Stomach (tissue), 9 donors: ENCODE results near the gene LNPEP. TPM values are rescaled to one million over a fixed set of nuclear protein-coding genes. Genes with fewer than 3 reads are reported as not detected.
A peak's percentile ranks its signal among the peaks of the same experiment; 100 is the strongest.

Experiments used
- DNase-seq, 2 donors: peaks; one replicate each; pipeline versions ENCODE4 v3.0.0 to v3.0.0-alpha.2; 2013 to 2019
- H3K27ac ChIP-seq, 5 donors: fragments of 200-600 bp in 4 of 5; sonication (generic) in 4 of 5; one replicate each; pipeline ENCODE4 v1.5.1; 2013 to 2019; ENCODE audit warnings: mild to moderate bottlenecking in 1 of 5, moderate library complexity in 1 of 5
- H3K27me3 ChIP-seq, 3 donors: fragments of 200-600 bp; sonication (generic); one replicate each; pipeline ENCODE4 v1.5.1; 2017 to 2019; ENCODE audit warnings: mixed run types in 1 of 3
- H3K36me3 ChIP-seq, 4 donors: fragments of 200-600 bp; sonication (generic); 1 replicate in 3 of 4; 2 replicates in 1 of 4; pipeline ENCODE4 v1.5.1; 2016 to 2019
- H3K4me1 ChIP-seq, 4 donors: fragments of 200-600 bp; sonication (generic); one replicate each; pipeline ENCODE4 v1.5.1; 2016 to 2019
- H3K4me3 ChIP-seq, 4 donors: fragments of 200-600 bp; sonication (generic) in 3 of 4; one replicate each; pipeline ENCODE4 v1.5.1; 2016 to 2019; ENCODE audit warnings: mild to moderate bottlenecking in 1 of 4
- H3K9me3 ChIP-seq, 4 donors: fragments of 200-600 bp; sonication (generic); one replicate each; pipeline ENCODE4 v1.5.1; 2016 to 2019
- EP300 ChIP-seq: sonication (generic); formaldehyde crosslinking; IDR thresholded peaks from one replicate; pipeline ENCODE4 v1.6.1; 2017; ENCODE audit warnings: antibody characterized with exemption
- POLR2A ChIP-seq, 4 donors: fragments of 450-650 bp; IDR thresholded peaks; one replicate each; pipeline ENCODE4 v1.6.1; 2016; ENCODE audit warnings: antibody characterized with exemption in 4 of 4, control low read depth in 2 of 4, mild to moderate bottlenecking in 1 of 4, moderate library complexity in 1 of 4
- POLR2AphosphoS5 ChIP-seq, 3 donors: sonication (generic); formaldehyde crosslinking; IDR thresholded peaks; one replicate each; pipeline ENCODE4 v1.6.1; 2016; ENCODE audit warnings: antibody characterized with exemption in 3 of 3
- WGBS, 5 donors: extraction: QIAGEN DNeasy Blood & Tissue Kit in 3 of 5; methylation state at CpG; one replicate each; pipeline versions ENCODE4 v1.1.5 to v1.1.7; 2013 to 2018; 5-methylcytosine and 5-hydroxymethylcytosine counted together
- intact Hi-C: fragments of 100-400 bp; cut with DNase I; formaldehyde crosslinking; loops from one replicate; pipeline ENCODE4 v1.15.1; 2023; ENCODE audit warnings: low total_unique reads
- polyA plus RNA-seq, 3 donors: library from polyadenylated mRNA; stranded (reverse); fragments of 200-250 nt; gene quantifications; one replicate each; pipeline ENCODE4 v1.2.3, GENCODE V29; 2013
- total RNA-seq, 5 donors: library from RNA; depleted of rRNA; stranded (reverse); fragments of >200 nt; gene quantifications; one replicate each; pipeline versions ENCODE4 v1.1.0 to v1.2.3, GENCODE V29; 2014 to 2016
- TF ChIP-seq, protein P1 (sequence below), 7 experiments: fragments of 450-650 bp in 4 of 7; fragments of 200-600 bp in 3 of 7; sonication (generic) in 3 of 7; IDR thresholded peaks; one replicate each; pipeline ENCODE4 v1.5.1; 2016 to 2019; ENCODE audit warnings: antibody characterized with exemption in 7 of 7, control low read depth in 2 of 7, mild to moderate bottlenecking in 1 of 7
- donor health status: healthy with polysubstance abuse.
- donor health status: Bipolar disorder and iron deficiency.
- donor health status: healthy.

The LNPEP gene
- total and polyA plus RNA-seq, 8 donors, result 2.0 to 160 (median 28.9) TPM

DNA sequence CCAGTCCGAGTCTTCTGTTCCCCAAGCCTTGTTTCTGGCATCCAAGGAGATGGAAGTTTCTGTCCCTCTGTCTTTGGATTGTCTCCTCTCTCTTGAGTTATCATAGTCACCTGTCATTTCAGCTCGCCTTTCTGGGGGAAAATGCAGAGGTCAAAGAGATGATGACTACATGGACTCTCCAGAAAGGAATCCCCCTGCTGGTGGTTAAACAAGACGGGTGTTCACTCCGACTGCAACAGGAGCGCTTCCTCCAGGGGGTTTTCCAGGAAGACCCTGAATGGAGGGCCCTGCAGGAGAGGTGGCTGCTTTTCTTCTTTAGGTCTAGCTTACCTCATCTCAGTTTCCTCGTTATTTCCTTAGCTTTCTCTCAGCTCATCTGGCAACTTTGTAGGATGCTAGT, 34.5 kb upstream of the LNPEP start:
- Histone ChIP-seq H3K9me3 (no peaks in the 10 kb centered on the region), H3K4me3 (no peak overlapping the region), H3K27ac (no peak overlapping the region), H3K4me1 (no peaks in the 10 kb centered on the region), H3K36me3 (peaks cover 0 to 87% (median 62%) of the 10 kb centered on the region in 4 donors), H3K27me3 (no peaks in the 10 kb centered on the region)
- no peak for DNase-seq
- TF ChIP-seq POLR2A (IDR thresholded peaks at IDR 0.05) (no peak), POLR2AphosphoS5 (IDR thresholded peaks at IDR 0.05) (no peak), EP300 (no peak)
- TF ChIP-seq, protein P1, sequence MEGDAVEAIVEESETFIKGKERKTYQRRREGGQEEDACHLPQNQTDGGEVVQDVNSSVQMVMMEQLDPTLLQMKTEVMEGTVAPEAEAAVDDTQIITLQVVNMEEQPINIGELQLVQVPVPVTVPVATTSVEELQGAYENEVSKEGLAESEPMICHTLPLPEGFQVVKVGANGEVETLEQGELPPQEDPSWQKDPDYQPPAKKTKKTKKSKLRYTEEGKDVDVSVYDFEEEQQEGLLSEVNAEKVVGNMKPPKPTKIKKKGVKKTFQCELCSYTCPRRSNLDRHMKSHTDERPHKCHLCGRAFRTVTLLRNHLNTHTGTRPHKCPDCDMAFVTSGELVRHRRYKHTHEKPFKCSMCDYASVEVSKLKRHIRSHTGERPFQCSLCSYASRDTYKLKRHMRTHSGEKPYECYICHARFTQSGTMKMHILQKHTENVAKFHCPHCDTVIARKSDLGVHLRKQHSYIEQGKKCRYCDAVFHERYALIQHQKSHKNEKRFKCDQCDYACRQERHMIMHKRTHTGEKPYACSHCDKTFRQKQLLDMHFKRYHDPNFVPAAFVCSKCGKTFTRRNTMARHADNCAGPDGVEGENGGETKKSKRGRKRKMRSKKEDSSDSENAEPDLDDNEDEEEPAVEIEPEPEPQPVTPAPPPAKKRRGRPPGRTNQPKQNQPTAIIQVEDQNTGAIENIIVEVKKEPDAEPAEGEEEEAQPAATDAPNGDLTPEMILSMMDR (IDR thresholded peaks at IDR 0.05), result no peak
- WGBS, 5 donors, result 89 to 96% (median 90%) methylated on average over 6 of the region's 6 CpGs
- intact Hi-C loops, result no loop called here

DNA sequence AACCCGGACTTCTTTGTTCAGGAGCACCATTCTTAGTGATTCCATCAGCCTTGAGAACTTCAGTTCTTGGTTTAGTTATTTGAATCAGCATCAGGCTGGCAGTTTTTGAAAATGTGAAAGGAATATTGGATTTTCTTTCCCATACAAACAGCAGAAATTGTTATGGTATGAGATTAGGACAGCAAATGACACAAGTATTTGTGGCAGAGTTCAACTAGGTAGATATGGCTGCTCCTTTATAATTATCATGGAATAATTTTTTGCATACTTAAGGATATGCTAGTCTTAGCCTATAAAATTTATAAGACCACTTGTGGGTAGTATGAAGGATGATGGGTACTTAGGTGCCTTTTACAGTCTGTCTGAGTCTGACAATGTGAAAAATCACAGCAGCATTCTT, 34.0 kb upstream of the LNPEP start:
- Histone ChIP-seq H3K4me1 (no peaks in the 10 kb centered on the region), H3K9me3 (no peaks in the 10 kb centered on the region), H3K4me3 (no peak overlapping the region), H3K36me3 (peaks cover 0 to 86% (median 61%) of the 10 kb centered on the region in 4 donors), H3K27me3 (no peaks in the 10 kb centered on the region), H3K27ac (no peak overlapping the region)
- 88 to 100% (median 96%) methylated on average over 1 of the region's 1 CpG for WGBS, 5 donors
- no peak for DNase-seq
- TF ChIP-seq POLR2A (IDR thresholded peaks at IDR 0.05) (no peak), POLR2AphosphoS5 (IDR thresholded peaks at IDR 0.05) (no peak), EP300 (no peak)
- TF ChIP-seq, protein P1 (IDR thresholded peaks at IDR 0.05), result no peak
- intact Hi-C loops, result no loop called here

DNA sequence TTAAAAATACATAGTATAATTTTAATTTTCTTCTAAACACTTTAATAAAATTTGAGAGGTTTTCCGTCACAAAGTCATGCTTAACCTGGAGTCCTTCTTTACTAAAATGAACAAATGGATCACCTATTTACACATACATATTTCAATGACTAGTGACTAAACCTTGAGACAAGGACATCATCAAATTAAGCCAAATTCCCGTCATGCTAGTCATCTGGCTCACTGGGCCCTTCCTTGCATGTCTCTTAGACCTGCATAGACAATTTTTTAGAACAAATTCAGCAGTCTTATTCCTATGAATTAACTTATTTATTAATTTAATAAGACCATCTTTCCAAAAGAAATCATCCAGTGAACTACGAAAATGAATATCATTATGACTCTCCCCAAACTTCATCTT, 33.0 kb upstream of the LNPEP start:
- Histone ChIP-seq H3K27me3 (no peaks in the 10 kb centered on the region), H3K4me3 (no peak overlapping the region), H3K27ac (no peak overlapping the region), H3K36me3 (peaks cover 0 to 78% (median 58%) of the 10 kb centered on the region in 4 donors), H3K9me3 (no peaks in the 10 kb centered on the region), H3K4me1 (no peaks in the 10 kb centered on the region)
- TF ChIP-seq EP300 (no peak), POLR2A (IDR thresholded peaks at IDR 0.05) (no peak), POLR2AphosphoS5 (IDR thresholded peaks at IDR 0.05) (no peak)
- TF ChIP-seq, protein P1 (IDR thresholded peaks at IDR 0.05), result no peak
- intact Hi-C loops, result no loop called here
- DNase-seq, result no peak
- 80 to 100% (median 98%) methylated on average over 3 of the region's 3 CpGs for WGBS, 5 donors

DNA sequence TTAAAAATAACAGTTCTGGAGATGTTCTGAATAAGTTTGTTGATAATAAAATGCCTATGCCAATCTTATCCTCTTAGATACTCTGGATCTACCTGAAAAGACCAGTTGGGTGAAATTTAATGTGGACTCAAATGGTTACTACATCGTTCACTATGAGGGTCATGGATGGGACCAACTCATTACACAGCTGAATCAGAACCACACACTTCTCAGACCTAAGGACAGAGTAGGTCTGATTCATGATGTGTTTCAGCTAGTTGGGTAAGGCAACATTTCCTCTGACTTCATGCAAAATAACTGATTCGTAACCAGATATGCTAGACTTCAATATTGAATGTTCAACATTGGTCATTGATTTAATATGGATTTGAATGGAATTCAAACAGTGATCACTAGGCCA, 32.6 kb upstream of the LNPEP start:
- Histone ChIP-seq H3K4me3 (no peak overlapping the region), H3K27me3 (no peaks in the 10 kb centered on the region), H3K9me3 (no peaks in the 10 kb centered on the region), H3K27ac (peak overlapping the region in 1 of 5 donors; percentile 14), H3K36me3 (peaks cover 0 to 76% (median 57%) of the 10 kb centered on the region in 4 donors), H3K4me1 (no peaks in the 10 kb centered on the region)
- WGBS, 5 donors, result 93 to 98% (median 96%) methylated on average over 2 of the region's 2 CpGs
- intact Hi-C loops, result no loop called here
- no peak for DNase-seq
- TF ChIP-seq POLR2AphosphoS5 (IDR thresholded peaks at IDR 0.05) (no peak), EP300 (no peak), POLR2A (IDR thresholded peaks at IDR 0.05) (no peak)
- TF ChIP-seq, protein P1 (IDR thresholded peaks at IDR 0.05), result no peak
